ENCODE data around the gene SSTR1.

GRCh38 chr14:38252066-38252710, 44.5 kb downstream of the SSTR1 start:
- TF ChIP-seq CTCF (conservative IDR thresholded peaks at IDR 0.05) = no peak
- TF ChIP-seq EZH2 (IDR thresholded peaks at IDR 0.05; ENCODE audit: low read depth) = no peak

Data from PC-9 (cell line).